BE2C (cell line): ENCODE measurements around the gene B3GNT8.
"Not testable (repeated sequence)": the region's sequence is repeated elsewhere in the genome, so short reads cannot be mapped to it uniquely, and the experiment has no call there.

Source experiments
- DNase-seq: peaks from one replicate; pipeline ENCODE4 v3.0.0-alpha.2; 2020
- H3K27me3 ChIP-seq: fragments of 250-450 bp; sonication (Bioruptor Pico); 2 replicates; pipeline ENCODE4 v1.5.1; 2020; ENCODE audit warnings: mild to moderate bottlenecking
- H3K36me3 ChIP-seq: fragments of 250-450 bp; sonication (Bioruptor Pico); 2 replicates; pipeline ENCODE4 v1.5.1; 2020; ENCODE audit warnings: mild to moderate bottlenecking
- H3K4me1 ChIP-seq: fragments of 250-450 bp; sonication (Bioruptor Pico); 2 replicates; pipeline ENCODE4 v1.5.1; 2020
- H3K4me3 ChIP-seq: 2 replicates; pipeline ENCODE4 v1.5.1; 2011; ENCODE audit warnings: low read depth, low read length
- H3K9me3 ChIP-seq: fragments of 250-450 bp; sonication (Bioruptor Pico); 2 replicates; pipeline ENCODE4 v1.5.1; 2020
- TF ChIP-seq, protein P1 (sequence below): IDR thresholded peaks from 2 replicates; pipeline ENCODE4 v1.5.1; 2012; ENCODE audit warnings: mild to moderate bottlenecking, low read depth, low read length

Gene B3GNT8

GRCh38 chr19:41439441-41440222, 12.5 kb upstream of the B3GNT8 start, which contains the start of gene DMAC2:
TSS of gene DMAC2 (minus strand) at chr19:41439912. CDS start at chr19:41439899, 13 bp downstream.
- TF ChIP-seq, protein P1, sequence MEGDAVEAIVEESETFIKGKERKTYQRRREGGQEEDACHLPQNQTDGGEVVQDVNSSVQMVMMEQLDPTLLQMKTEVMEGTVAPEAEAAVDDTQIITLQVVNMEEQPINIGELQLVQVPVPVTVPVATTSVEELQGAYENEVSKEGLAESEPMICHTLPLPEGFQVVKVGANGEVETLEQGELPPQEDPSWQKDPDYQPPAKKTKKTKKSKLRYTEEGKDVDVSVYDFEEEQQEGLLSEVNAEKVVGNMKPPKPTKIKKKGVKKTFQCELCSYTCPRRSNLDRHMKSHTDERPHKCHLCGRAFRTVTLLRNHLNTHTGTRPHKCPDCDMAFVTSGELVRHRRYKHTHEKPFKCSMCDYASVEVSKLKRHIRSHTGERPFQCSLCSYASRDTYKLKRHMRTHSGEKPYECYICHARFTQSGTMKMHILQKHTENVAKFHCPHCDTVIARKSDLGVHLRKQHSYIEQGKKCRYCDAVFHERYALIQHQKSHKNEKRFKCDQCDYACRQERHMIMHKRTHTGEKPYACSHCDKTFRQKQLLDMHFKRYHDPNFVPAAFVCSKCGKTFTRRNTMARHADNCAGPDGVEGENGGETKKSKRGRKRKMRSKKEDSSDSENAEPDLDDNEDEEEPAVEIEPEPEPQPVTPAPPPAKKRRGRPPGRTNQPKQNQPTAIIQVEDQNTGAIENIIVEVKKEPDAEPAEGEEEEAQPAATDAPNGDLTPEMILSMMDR = peak; percentile 57
- Histone ChIP-seq H3K9me3 (no peaks in the 10 kb centered on the region), H3K4me3 (peak within 1 kb of the TSS; percentile 94)

GRCh38 chr19:41437944-41438574, 10.9 kb upstream of the B3GNT8 start:
- Histone ChIP-seq H3K9me3 (no peaks in the 10 kb centered on the region), H3K4me1 (no peaks in the 10 kb centered on the region), H3K27me3 (no peaks in the 10 kb centered on the region), H3K36me3 (peaks cover 10% of the 10 kb centered on the region), H3K4me3 (no peak overlapping the region)
- DNase-seq = no peak
- TF ChIP-seq, protein P1 = no peak

More at GRCh38 chr19:41439441-41440222, 12.5 kb upstream of the B3GNT8 start, which contains the start of gene DMAC2:
- peaks cover 7% of the 10 kb centered on the region; the same call in 1 of the 2 replicates for H3K27me3 ChIP-seq
- H3K4me1 ChIP-seq = no peaks in the 10 kb centered on the region
- H3K36me3 ChIP-seq = peaks cover 7% of the 10 kb centered on the region
- DNase-seq = peak; percentile 96

GRCh38 chr19:41436674-41436951, 9.4 kb upstream of the B3GNT8 start:
- TF ChIP-seq, protein P1 = no peak
- Histone ChIP-seq H3K36me3 (peaks cover 20% of the 10 kb centered on the region), H3K4me1 (no peaks in the 10 kb centered on the region), H3K4me3 (no peak overlapping the region), H3K27me3 (no peaks in the 10 kb centered on the region), H3K9me3 (no peaks in the 10 kb centered on the region)
- DNase-seq = no peak

GRCh38 chr19:41435936-41436673, 8.9 kb upstream of the B3GNT8 start:
- Histone ChIP-seq H3K4me3 (no peak overlapping the region), H3K27me3 (no peaks in the 10 kb centered on the region), H3K9me3 (no peaks in the 10 kb centered on the region), H3K4me1 (no peaks in the 10 kb centered on the region), H3K36me3 (peaks cover 25% of the 10 kb centered on the region)
- DNase-seq = no peak
- TF ChIP-seq, protein P1 = no peak

DNA sequence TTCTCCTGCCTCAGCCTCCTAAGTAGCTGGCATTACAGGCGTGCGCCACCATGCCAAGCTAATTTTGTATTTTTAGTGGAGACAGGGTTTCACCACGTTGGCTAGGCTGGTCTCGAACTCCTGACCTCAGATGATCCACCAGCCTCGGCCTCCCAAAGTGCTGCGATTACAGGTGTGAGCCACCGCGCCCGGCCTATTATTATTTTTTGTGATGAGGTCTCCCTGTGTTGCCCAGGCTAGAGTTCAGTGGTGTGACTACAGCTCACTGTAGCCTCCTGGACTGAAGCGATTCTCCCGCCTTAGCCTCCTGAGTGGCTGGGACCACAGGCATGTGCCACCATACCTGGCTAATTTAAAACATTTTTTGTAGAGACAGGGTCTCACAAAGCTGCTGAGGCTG, 8.2 kb upstream of the B3GNT8 start:
- H3K9me3 ChIP-seq, H3K4me1 ChIP-seq, DNase-seq, H3K27me3 ChIP-seq, H3K4me3 ChIP-seq: not testable (repeated sequence)
- peaks cover 29% of the 10 kb centered on the region for H3K36me3 ChIP-seq

DNA sequence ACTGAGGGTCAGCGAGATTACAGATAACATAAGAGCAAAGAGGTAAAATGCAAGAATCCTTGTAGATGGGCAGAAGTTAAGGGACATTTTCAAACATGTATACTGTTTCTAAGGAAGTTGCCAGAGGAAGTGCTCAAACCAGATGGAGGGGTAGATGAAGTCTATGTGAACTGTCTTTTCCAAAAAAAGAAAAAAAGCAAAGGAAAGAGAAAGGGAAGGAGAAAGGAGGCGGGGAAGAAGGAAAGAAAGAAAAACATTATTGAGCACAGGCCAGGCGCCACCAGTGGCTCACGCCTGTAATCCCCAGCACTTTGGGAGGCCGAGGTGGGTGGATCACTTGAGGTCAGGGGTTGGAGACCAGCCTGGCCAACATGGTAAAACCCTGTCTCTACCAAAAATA, 7.3 kb upstream of the B3GNT8 start:
- Histone ChIP-seq H3K4me1 (no peaks in the 10 kb centered on the region), H3K9me3 (no peaks in the 10 kb centered on the region)

More for the DNA sequence above, 7.3 kb upstream of the B3GNT8 start:
- TF ChIP-seq, protein P1 = no peak
- DNase-seq = no peak
- H3K27me3 ChIP-seq = no peaks in the 10 kb centered on the region
- H3K36me3 ChIP-seq = peaks cover 29% of the 10 kb centered on the region
- no peak overlapping the region for H3K4me3 ChIP-seq
